HepG2 (cell line): ENCODE results near the gene SLC6A9. TPM values are rescaled to one million over a fixed set of nuclear protein-coding genes. Genes with fewer than 3 reads are reported as not detected.

ENCODE experiments used
- CAMTA2 ChIP-seq: sonication (generic); formaldehyde crosslinking; IDR thresholded peaks from 2 replicates; pipeline ENCODE4 v1.4.0; 2020; ENCODE audit warnings: mild to moderate bottlenecking, missing genetic modification reagents, borderline replicate concordance
- CENPX ChIP-seq: sonication (generic); formaldehyde crosslinking; IDR thresholded peaks from 2 replicates; pipeline ENCODE4 v1.9.0; 2021; ENCODE audit warnings: mild to moderate bottlenecking, missing genetic modification reagents, moderate library complexity
- GABPB1 ChIP-seq: IDR thresholded peaks from 2 replicates; pipeline ENCODE4 v1.6.1; 2016; ENCODE audit warnings: mild to moderate bottlenecking, missing genetic modification reagents, moderate library complexity, missing compliant biosample characterization
- IRF2 ChIP-seq: IDR thresholded peaks from 2 replicates; pipeline ENCODE4 v1.6.1; 2018; ENCODE audit warnings: missing genetic modification reagents, missing compliant biosample characterization
- KIAA2018 ChIP-seq: sonication (generic); formaldehyde crosslinking; IDR thresholded peaks from 2 replicates; pipeline ENCODE4 v1.5.0; 2020; ENCODE audit warnings: mild to moderate bottlenecking, missing genetic modification reagents, borderline replicate concordance
- PHF20 ChIP-seq: sonication (generic); formaldehyde crosslinking; IDR thresholded peaks from 2 replicates; pipeline ENCODE4 v1.5.0; 2020; ENCODE audit warnings: mild to moderate bottlenecking, missing genetic modification reagents
- PHF21A ChIP-seq: sonication (generic); formaldehyde crosslinking; IDR thresholded peaks from 2 replicates; pipeline ENCODE4 v1.5.0; 2020; ENCODE audit warnings: mild to moderate bottlenecking, missing genetic modification reagents
- REPIN1 ChIP-seq: sonication (generic); formaldehyde crosslinking; IDR thresholded peaks from 2 replicates; pipeline ENCODE4 v1.8.0; 2022; ENCODE audit warnings: missing genetic modification reagents, low read depth, mild to moderate bottlenecking, borderline replicate concordance
- YEATS4 ChIP-seq: sonication (generic); formaldehyde crosslinking; IDR thresholded peaks from 2 replicates; pipeline ENCODE4 v1.4.0; 2020; ENCODE audit warnings: missing genetic modification reagents, borderline replicate concordance
- ZNF235 ChIP-seq: sonication (generic); formaldehyde crosslinking; IDR thresholded peaks from 2 replicates; pipeline ENCODE4 v1.8.1; 2023; ENCODE audit warnings: mild to moderate bottlenecking, missing genetic modification reagents, borderline replicate concordance
- ZNF605 ChIP-seq: sonication (generic); formaldehyde crosslinking; IDR thresholded peaks from 2 replicates; pipeline ENCODE4 v1.8.0; 2022; ENCODE audit warnings: mild to moderate bottlenecking, missing genetic modification reagents
- ZNF607 ChIP-seq: sonication (generic); formaldehyde crosslinking; IDR thresholded peaks from 2 replicates; pipeline ENCODE4 v1.5.1; 2020; ENCODE audit warnings: missing genetic modification reagents, mild to moderate bottlenecking, borderline replicate concordance
- ZNF841 ChIP-seq: sonication (generic); formaldehyde crosslinking; IDR thresholded peaks from 2 replicates; pipeline ENCODE4 v1.8.1; 2023; ENCODE audit warnings: missing genetic modification reagents, borderline replicate concordance
- polyA plus RNA-seq, 8 experiments: library from polyadenylated mRNA; depleted of rRNA in 3 of 8; stranded (reverse) in 7 of 8; unstranded in 1 of 8; fragments of >200 nt; fragmentation: Illumina TruSeq in 4 of 8; extraction: Trizol in 4 of 8; gene quantifications; 2 replicates each; pipeline versions ENCODE4 v1.2.1 to v1.2.3, GENCODE V29; 2011 to 2016; ENCODE audit warnings: low read depth in 4 of 8, missing spikeins in 1 of 8, mixed read lengths in 1 of 8; ENCODE audit not compliant: insufficient read depth in 1 of 8
- total RNA-seq, 5 experiments: library from RNA; depleted of rRNA; stranded (reverse); fragments of >200 nt; fragmentation: Illumina TruSeq; extraction: Trizol; gene quantifications; 2 replicates each; pipeline ENCODE4 v1.2.3, GENCODE V29; 2016; ENCODE audit warnings: low read depth in 1 of 5
- TF ChIP-seq, protein P1 (sequence below): sonication (generic); formaldehyde crosslinking; IDR thresholded peaks from 2 replicates; pipeline ENCODE4 v1.8.0; 2022; ENCODE audit warnings: low read depth, missing genetic modification reagents
- TF ChIP-seq, protein P2 (sequence below): IDR thresholded peaks from 2 replicates; pipeline ENCODE4 v1.6.1; 2016
- TF ChIP-seq, protein P3 (sequence below): sonication (generic); formaldehyde crosslinking; IDR thresholded peaks from 2 replicates; pipeline ENCODE4 v1.9.0; 2022; ENCODE audit warnings: low read depth, missing genetic modification reagents

The SLC6A9 gene
- total and polyA plus RNA-seq, 2 of the 13 experiments (the other 11 are each of a cell fraction or from before 2014, with no cell fraction given): 8.5 to 9.9 TPM

DNA sequence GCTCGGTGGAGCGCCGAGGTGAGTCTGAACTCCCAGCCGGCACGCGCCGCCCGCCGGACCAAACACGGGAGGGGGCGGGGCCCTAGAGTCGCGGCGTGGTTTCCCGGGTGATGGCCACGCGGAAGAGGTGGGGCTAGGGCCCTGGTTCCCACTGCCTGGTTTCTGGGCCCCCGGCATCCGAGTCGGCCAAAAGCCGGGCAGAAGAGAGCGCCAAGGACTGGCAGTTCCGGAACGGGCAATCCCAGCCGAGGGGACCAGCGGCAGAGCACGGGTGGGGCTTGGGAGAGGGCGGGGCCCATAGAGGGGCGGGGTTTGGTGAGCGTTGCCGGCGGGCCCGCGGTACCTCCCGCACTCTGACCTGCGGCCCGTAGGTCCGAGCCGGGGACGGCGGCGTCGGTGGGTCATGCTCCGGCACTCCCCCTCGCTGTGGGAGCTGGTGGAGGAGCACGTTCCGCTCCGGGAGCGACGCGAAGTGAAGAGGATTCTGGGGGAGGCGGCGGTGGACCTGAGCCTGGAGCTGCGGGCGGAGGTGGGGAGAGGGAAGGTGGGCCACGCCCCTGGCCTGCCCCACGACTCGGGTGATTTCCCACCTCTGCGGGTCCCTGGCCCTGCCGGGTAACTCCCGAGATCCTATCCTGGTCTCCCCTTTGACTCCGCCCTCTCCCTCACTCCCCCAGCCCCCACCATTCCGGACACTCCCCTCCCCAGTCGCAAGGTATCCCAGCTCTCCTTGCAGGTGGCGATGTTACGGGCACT, 39.6 kb downstream of the SLC6A9 start, which contains the start of gene CCDC24 (continued):
- TF ChIP-seq, protein P1, sequence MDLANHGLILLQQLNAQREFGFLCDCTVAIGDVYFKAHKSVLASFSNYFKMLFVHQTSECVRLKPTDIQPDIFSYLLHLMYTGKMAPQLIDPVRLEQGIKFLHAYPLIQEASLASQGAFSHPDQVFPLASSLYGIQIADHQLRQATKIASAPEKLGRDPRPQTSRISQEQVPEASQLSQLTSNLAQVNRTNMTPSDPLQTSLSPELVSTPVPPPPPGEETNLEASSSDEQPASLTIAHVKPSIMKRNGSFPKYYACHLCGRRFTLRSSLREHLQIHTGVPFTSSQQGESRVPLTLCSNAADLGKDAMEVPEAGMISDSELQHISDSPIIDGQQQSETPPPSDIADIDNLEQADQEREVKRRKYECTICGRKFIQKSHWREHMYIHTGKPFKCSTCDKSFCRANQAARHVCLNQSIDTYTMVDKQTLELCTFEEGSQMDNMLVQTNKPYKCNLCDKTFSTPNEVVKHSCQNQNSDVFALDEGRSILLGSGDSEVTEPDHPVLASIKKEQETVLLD (CRISPR knock-in tag): peak; percentile 72
- peak; percentile 86 for TF ChIP-seq GABPB1 (CRISPR knock-in tag)
- no peak for TF ChIP-seq CENPX
- peak; percentile 39; the same call in 1 of the 2 replicates for TF ChIP-seq ZNF605 (CRISPR knock-in tag)
- peak; percentile 87; the same call in 1 of the 2 replicates for TF ChIP-seq ZNF235 (CRISPR knock-in tag)
- TF ChIP-seq PHF21A (CRISPR knock-in tag): peak; percentile 42; the same call in 1 of the 2 replicates
- TF ChIP-seq ZNF841 (CRISPR knock-in tag): no peak
- TF ChIP-seq YEATS4 (CRISPR knock-in tag): 0 out of 2 replicates have a peak, but pooled peaks have one; percentile 54
- TF ChIP-seq, protein P2, sequence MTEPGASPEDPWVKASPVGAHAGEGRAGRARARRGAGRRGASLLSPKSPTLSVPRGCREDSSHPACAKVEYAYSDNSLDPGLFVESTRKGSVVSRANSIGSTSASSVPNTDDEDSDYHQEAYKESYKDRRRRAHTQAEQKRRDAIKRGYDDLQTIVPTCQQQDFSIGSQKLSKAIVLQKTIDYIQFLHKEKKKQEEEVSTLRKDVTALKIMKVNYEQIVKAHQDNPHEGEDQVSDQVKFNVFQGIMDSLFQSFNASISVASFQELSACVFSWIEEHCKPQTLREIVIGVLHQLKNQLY (CRISPR knock-in tag): 0 out of 2 replicates have a peak, but pooled peaks have one; percentile 52
- 0 out of 2 replicates have a peak, but pooled peaks have one; percentile 28 for TF ChIP-seq PHF20 (CRISPR knock-in tag)
- no peak for TF ChIP-seq KIAA2018 (CRISPR knock-in tag)
- peak; percentile 89 for TF ChIP-seq ZNF607 (CRISPR knock-in tag)
- TF ChIP-seq IRF2: 0 out of 2 replicates have a peak, but pooled peaks have one; percentile 42
- TF ChIP-seq, protein P3, sequence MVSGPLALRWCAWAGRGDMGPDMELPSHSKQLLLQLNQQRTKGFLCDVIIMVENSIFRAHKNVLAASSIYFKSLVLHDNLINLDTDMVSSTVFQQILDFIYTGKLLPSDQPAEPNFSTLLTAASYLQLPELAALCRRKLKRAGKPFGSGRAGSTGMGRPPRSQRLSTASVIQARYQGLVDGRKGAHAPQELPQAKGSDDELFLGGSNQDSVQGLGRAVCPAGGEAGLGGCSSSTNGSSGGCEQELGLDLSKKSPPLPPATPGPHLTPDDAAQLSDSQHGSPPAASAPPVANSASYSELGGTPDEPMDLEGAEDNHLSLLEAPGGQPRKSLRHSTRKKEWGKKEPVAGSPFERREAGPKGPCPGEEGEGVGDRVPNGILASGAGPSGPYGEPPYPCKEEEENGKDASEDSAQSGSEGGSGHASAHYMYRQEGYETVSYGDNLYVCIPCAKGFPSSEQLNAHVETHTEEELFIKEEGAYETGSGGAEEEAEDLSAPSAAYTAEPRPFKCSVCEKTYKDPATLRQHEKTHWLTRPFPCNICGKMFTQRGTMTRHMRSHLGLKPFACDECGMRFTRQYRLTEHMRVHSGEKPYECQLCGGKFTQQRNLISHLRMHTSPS (CRISPR knock-in tag): no peak
- TF ChIP-seq CAMTA2 (CRISPR knock-in tag): peak; percentile 77
- TF ChIP-seq REPIN1: peak; percentile 45; the same call in 1 of the 2 replicates
